Aorta (tissue), 5 donors: ENCODE data around the gene LRBA. TPM values are rescaled to one million over a fixed set of nuclear protein-coding genes. Genes with fewer than 3 reads are reported as not detected.
A peak's percentile ranks its signal among the peaks of the same experiment; 100 is the strongest.

Source experiments
- ATAC-seq: fragments of 200-7000 bp; cut with Tn5 transposase; one replicate; pipeline ENCODE4 v1.9.1; 2022; ENCODE audit warnings: moderate library complexity; ENCODE audit not compliant: low FRiP score
- DNase-seq, 2 donors: peaks; one replicate each; pipeline ENCODE4 v3.0.0-alpha.2; 2020
- H3K27ac ChIP-seq, 2 donors: one replicate each; pipeline ENCODE4 v1.5.1; 2013; ENCODE audit warnings: low read length in 2 of 2, mild to moderate bottlenecking in 2 of 2, moderate library complexity in 2 of 2, control low read depth in 1 of 2, inconsistent platforms in 1 of 2, low read depth in 1 of 2
- H3K27me3 ChIP-seq, 2 donors: one replicate each; pipeline ENCODE4 v1.6.1; 2013; ENCODE audit warnings: control low read depth in 1 of 2, low read length in 1 of 2, mild to moderate bottlenecking in 1 of 2, moderate library complexity in 1 of 2; ENCODE audit not compliant: insufficient read depth in 2 of 2, control insufficient read depth in 1 of 2
- H3K36me3 ChIP-seq, 2 donors: one replicate each; pipeline ENCODE4 v1.6.1; 2013; ENCODE audit warnings: control low read depth in 1 of 2, low read length in 1 of 2, mild to moderate bottlenecking in 1 of 2; ENCODE audit not compliant: insufficient read depth in 2 of 2, control insufficient read depth in 1 of 2
- H3K4me1 ChIP-seq, 2 donors: one replicate each; pipeline ENCODE4 v1.6.1; 2013; ENCODE audit warnings: low read length in 2 of 2, control low read depth in 1 of 2, mild to moderate bottlenecking in 1 of 2, moderate library complexity in 1 of 2; ENCODE audit not compliant: insufficient read depth in 2 of 2, control insufficient read depth in 1 of 2
- H3K4me3 ChIP-seq, 2 donors: one replicate each; pipeline ENCODE4 v1.5.1; 2013; ENCODE audit warnings: low read length in 2 of 2, control low read depth in 1 of 2, mild to moderate bottlenecking in 1 of 2
- H3K9me3 ChIP-seq: one replicate; pipeline ENCODE4 v1.6.1; 2013; ENCODE audit warnings: mild to moderate bottlenecking, low read length; ENCODE audit not compliant: control insufficient read depth
- WGBS, 2 donors: extraction: QIAGEN DNeasy Blood & Tissue Kit; methylation state at CpG; one replicate each; pipeline ENCODE4 v1.1.7; 2013; 5-methylcytosine and 5-hydroxymethylcytosine counted together
- intact Hi-C, 2 donors: fragments of 100-400 bp; cut with DNase I; formaldehyde crosslinking; loops; one replicate each; pipeline versions ENCODE4 v1.14.2 to v1.15.0; 2022
- polyA plus RNA-seq, 2 donors: library from polyadenylated mRNA; stranded (reverse); fragments of 200-250 nt; gene quantifications; one replicate each; pipeline ENCODE4 v1.2.3, GENCODE V29; 2013
- total RNA-seq, 2 donors: library from RNA; stranded (reverse); fragmentation: NEBNext Ultra II Directional; extraction: Animal tissue kit (Norgen Biotek cat#: 25700); gene quantifications; one replicate each; pipeline ENCODE4 v1.2.1, GENCODE V29; 2021
- donor health status: healthy with polysubstance abuse.
- donor health status: Bipolar disorder and iron deficiency.
- donor health status: DM: no; HTN: no; CAD: no.
- donor health status: DM: no; HTN: no; CAD: no.
- donor health status: DM: yes; HTN: yes; CAD: no.

LRBA gene
- total and polyA plus RNA-seq, 4 donors = 4.8 to 34.5 (median 15.4) TPM

DNA sequence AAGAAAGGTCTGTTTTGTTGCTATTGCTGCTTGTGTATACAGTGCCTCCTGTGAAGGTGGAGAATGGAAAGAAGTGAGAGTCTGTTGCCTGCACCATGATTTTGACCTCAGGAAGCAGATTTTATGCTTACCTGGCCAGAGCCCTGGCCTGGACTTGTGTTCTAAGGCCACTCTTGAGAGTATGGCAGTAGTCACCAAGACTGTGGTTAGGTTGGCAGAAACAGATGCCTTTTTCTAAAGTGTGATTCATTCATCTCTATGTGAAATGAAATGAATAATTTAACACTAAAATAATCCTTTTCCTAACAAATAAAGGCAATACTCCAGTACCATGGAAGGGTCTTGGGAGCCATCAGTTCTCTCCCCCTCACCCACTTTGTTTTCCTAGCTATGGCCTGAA lies 775.1 kb downstream of the LRBA start:
- no peaks in the 10 kb centered on the region for H3K27me3 ChIP-seq
- H3K27ac ChIP-seq = no peak overlapping the region
- H3K9me3 ChIP-seq = no peaks in the 10 kb centered on the region
- intact Hi-C loops = loop anchor here (5.0 kb wide), 2 partner anchors 238 to 243 kb away; no protein-coding TSS in a partner anchor
- DNase-seq (no peak), ATAC-seq (no peak)
- H3K4me3 ChIP-seq = no peak overlapping the region
- peaks cover 0 to 4% of the 10 kb centered on the region in 2 donors for H3K4me1 ChIP-seq
- H3K36me3 ChIP-seq = peaks cover 0 to 2% of the 10 kb centered on the region in 2 donors

DNA sequence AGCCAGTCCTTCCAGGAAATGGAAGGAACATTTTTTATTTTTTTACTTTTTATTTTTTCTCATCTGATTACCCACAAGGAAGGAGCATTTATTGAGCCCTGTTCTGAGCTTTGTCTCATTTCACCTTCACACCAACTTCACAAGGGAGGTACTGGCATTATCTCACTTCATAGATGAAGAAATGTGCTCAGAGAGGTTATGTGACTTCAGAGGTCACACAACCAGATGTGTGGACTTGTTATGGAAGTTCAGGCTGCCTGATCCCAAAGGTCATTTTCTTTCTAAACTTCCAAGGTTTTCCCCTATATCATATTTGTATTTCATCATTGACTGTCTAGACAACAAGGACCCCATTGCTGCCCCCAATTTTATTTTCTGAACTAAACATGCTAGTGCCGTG lies 776.5 kb downstream of the LRBA start:
- DNase-seq = no peak
- H3K4me1 ChIP-seq = peaks cover 0 to 4% of the 10 kb centered on the region in 2 donors
- no peaks in the 10 kb centered on the region for H3K9me3 ChIP-seq
- ATAC-seq = no peak
- no peak overlapping the region for H3K27ac ChIP-seq
- no peak overlapping the region for H3K4me3 ChIP-seq
- peaks cover 3 to 5% of the 10 kb centered on the region in 2 donors for H3K36me3 ChIP-seq
- intact Hi-C loops = loop anchor here (5.0 to 10.0 kb wide), 3 partner anchors 154 to 231 kb away; partner anchors contain the start of gene DCLK2 (in 1 of the 2)
- H3K27me3 ChIP-seq = no peaks in the 10 kb centered on the region
- 97 to 99% methylated on average over 1 of the region's 1 CpG for WGBS, 2 donors

DNA sequence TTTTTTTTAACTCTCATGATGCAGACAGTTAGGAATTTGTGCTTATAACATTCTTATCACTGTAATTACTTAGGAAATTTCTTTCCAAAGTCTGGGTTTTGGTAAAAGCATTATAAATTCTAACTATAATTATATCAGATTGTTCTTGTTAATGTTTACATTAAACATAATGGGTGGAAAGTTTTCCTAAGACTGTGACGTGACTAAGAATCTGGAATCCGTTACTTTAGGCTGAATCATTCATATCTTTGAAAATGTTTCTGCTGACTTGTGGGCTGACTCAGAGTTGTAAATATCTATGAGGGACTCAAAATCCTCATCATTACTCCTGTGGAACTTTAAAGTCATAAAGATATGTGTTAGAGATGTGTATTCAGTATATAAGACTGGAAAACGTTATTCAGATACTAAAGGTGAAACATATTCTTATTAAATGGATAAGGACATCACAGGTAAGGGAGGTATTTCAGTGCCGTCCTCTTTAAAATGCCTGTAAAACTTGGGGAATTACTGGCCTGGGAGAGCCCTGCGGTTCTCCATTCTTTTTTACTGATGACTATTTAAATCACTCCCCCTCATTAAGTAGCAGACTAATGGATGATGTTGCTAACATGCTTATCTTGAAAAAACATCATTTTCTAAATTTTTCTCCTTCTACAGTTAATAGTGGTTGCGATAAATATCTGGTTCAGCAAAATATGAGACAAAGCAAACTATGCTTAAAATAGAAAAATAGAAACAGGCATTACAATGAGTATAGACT lies 777.8 kb downstream of the LRBA start:
- WGBS, 2 donors = 9 to 11% methylated on average over 6 of the region's 6 CpGs
- peak; percentile 63 for ATAC-seq
- intact Hi-C loops = loop anchor here (5.0 to 10.0 kb wide), 3 partner anchors 152 to 230 kb away; partner anchors contain the start of gene DCLK2 (in 1 of the 2)
- peaks cover 0 to 4% of the 10 kb centered on the region in 2 donors for H3K4me1 ChIP-seq
- peaks cover 3% of the 10 kb centered on the region in 2 donors for H3K36me3 ChIP-seq
- H3K4me3 ChIP-seq = no peak overlapping the region
- no peaks in the 10 kb centered on the region for H3K9me3 ChIP-seq
- H3K27ac ChIP-seq = peak overlapping the region in 1 of 2 donors; percentile 98
- no peaks in the 10 kb centered on the region for H3K27me3 ChIP-seq
- DNase-seq = no peak

DNA sequence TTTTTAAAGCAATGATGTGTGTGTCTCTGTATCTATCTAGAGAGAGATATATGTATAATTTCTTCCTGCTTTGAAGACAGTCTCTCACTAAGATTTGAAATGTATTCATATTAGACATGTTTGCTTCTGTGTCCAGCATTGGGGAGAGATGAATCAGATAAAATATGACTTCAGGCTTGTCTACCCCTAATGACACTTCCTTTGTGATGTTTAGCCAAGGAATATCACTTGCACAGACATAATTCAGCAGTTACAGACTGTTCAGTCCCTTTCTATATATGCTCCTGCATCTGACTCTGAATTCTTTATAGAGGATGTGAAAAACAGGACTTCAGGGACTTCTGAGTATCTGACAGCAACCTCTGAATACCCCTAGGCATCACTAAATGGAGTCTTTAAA lies 778.5 kb downstream of the LRBA start:
- intact Hi-C loops = loop anchor here (5.0 to 10.0 kb wide), 3 partner anchors 152 to 229 kb away; partner anchors contain the start of gene DCLK2 (in 1 of the 2)
- DNase-seq (no peak), ATAC-seq (no peak)
- H3K4me1 ChIP-seq = peaks cover 0 to 4% of the 10 kb centered on the region in 2 donors
- no peak overlapping the region for H3K4me3 ChIP-seq
- H3K27ac ChIP-seq = peak overlapping the region; percentile 55 to 92
- peaks cover 3% of the 10 kb centered on the region in 2 donors for H3K36me3 ChIP-seq
- H3K27me3 ChIP-seq = no peaks in the 10 kb centered on the region
- H3K9me3 ChIP-seq = no peaks in the 10 kb centered on the region

DNA sequence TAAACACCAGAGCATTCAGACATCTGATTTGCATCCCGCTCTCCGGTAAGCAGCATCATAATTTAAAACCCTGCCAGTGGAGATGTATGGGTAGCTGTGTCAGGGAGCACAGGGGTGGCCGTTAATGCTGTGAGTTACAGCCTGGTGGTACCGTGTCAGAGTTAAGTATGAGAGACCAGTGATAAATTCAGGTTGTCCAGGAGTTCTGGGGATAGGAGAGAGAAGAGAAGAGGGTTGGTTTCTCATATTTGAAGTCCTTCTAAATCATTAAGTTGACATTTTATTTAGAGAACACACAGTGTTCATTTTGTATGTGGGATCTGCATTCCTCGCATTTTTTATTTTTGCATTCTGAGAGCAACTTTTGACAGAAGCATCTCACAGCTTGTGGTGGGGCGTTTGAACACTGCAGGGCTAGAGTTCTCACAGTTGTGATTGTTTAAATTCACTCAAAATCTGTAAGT lies 779.2 kb downstream of the LRBA start:
- no peaks in the 10 kb centered on the region for H3K27me3 ChIP-seq
- H3K9me3 ChIP-seq = no peaks in the 10 kb centered on the region
- H3K4me3 ChIP-seq = no peak overlapping the region
- 17 to 24% methylated on average over 6 of the region's 6 CpGs for WGBS, 2 donors
- intact Hi-C loops = loop anchor here (5.0 to 10.0 kb wide), 3 partner anchors 151 to 229 kb away; partner anchors contain the start of gene DCLK2 (in 1 of the 2)
- no peak for DNase-seq
- no peak for ATAC-seq
- H3K36me3 ChIP-seq = peaks cover 3% of the 10 kb centered on the region in 2 donors
- H3K27ac ChIP-seq = peak overlapping the region; percentile 55 to 92
- peaks cover 0 to 5% of the 10 kb centered on the region in 2 donors for H3K4me1 ChIP-seq

DNA sequence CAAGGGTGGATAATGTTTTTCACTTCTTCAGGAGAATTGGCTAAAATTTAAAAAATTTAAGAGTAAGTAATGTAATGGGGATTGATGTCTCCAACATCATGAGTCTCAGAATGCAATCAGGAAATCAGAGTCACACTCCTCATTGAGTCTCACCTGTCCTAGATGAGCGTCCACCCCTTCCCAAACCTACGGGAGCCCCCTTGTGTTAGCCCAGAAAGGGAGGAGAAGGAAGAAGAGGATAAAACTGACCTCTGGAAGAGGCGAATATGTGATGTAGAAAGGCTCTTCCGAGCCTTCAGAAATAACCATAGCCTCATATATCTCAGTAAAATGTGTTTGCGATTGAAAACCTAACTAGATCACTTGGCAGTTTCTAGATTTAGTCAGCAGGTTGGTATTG lies 779.8 kb downstream of the LRBA start:
- 69 to 75% methylated on average over 5 of the region's 5 CpGs for WGBS, 2 donors
- ATAC-seq (no peak), DNase-seq (no peak)
- Histone ChIP-seq H3K36me3 (peaks cover 3% of the 10 kb centered on the region in 2 donors), H3K4me1 (peaks cover 0 to 9% of the 10 kb centered on the region in 2 donors), H3K27me3 (no peaks in the 10 kb centered on the region), H3K27ac (peak overlapping the region in 1 of 2 donors; percentile 80), H3K4me3 (no peak overlapping the region), H3K9me3 (no peaks in the 10 kb centered on the region)
- intact Hi-C loops = loop anchor here (5.0 to 10.0 kb wide), 3 partner anchors 151 to 228 kb away; partner anchors contain the start of gene DCLK2 (in 1 of the 2)

DNA sequence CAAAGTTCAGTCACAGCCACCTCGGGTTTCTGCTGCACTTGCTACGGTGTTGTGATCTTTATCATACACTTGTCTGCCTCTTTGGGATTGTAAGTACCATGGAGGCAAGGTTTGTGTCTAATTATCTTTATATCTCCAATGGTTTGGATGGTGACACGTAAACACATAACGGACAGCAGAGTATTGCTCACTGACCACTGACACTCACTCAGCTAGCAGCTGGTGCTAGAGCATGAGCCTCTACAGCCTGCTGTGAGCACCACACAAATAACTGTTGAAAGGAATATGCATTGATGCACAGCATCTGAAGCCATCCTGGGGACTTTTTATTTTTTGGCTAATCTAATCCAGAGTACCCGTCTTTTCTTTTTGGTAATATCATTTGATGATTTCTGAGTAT lies 780.8 kb downstream of the LRBA start:
- no peak for DNase-seq
- H3K9me3 ChIP-seq = no peaks in the 10 kb centered on the region
- peaks cover 3 to 9% of the 10 kb centered on the region in 2 donors for H3K4me1 ChIP-seq
- no peaks in the 10 kb centered on the region for H3K27me3 ChIP-seq
- WGBS, 2 donors = 90 to 92% methylated on average over 5 of the region's 5 CpGs
- H3K36me3 ChIP-seq = peaks cover 3% of the 10 kb centered on the region in 2 donors
- peak overlapping the region in 1 of 2 donors; percentile 67 for H3K27ac ChIP-seq
- H3K4me3 ChIP-seq = no peak overlapping the region
- intact Hi-C loops = loop anchor here in 1 of 2 donors (10.0 kb wide), 1 partner anchor 149 kb away; no protein-coding TSS in a partner anchor
- no peak for ATAC-seq

DNA sequence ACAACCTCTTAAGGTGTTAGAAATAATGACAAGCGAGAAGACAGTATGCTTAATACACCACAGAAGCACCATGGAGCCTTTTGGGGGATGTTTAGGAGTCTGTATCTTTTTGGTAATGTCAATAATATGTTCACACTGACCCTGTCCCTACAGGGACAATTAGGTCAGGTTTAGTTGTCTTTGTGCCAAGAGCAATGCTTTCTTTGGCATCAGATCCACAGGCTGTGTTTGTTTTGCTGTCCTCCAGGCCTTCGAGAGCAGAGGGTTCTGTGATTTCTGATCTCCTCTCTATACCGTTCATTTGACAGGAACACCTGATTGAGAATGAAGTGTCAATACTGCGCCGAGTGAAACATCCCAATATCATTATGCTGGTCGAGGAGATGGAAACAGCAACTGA lies 783.1 kb downstream of the LRBA start:
- H3K27ac ChIP-seq = peak overlapping the region; percentile 28
- H3K9me3 ChIP-seq = no peaks in the 10 kb centered on the region
- DNase-seq = no peak
- 41 to 48% methylated on average over 6 of the region's 6 CpGs for WGBS, 2 donors
- H3K36me3 ChIP-seq = peaks cover 3 to 6% of the 10 kb centered on the region in 2 donors
- no peak for ATAC-seq
- peaks cover 4 to 9% of the 10 kb centered on the region in 2 donors for H3K4me1 ChIP-seq
- intact Hi-C loops = loop anchor here in 1 of 2 donors (10.0 kb wide), 1 partner anchor 147 kb away; no protein-coding TSS in a partner anchor
- H3K27me3 ChIP-seq = no peaks in the 10 kb centered on the region
- H3K4me3 ChIP-seq = no peak overlapping the region
